ENCODE data around the gene BBOX1.
"Not testable (repeated sequence)": the region's sequence is repeated elsewhere in the genome, so short reads cannot be mapped to it uniquely, and the experiment has no call there.

Gene BBOX1

DNA sequence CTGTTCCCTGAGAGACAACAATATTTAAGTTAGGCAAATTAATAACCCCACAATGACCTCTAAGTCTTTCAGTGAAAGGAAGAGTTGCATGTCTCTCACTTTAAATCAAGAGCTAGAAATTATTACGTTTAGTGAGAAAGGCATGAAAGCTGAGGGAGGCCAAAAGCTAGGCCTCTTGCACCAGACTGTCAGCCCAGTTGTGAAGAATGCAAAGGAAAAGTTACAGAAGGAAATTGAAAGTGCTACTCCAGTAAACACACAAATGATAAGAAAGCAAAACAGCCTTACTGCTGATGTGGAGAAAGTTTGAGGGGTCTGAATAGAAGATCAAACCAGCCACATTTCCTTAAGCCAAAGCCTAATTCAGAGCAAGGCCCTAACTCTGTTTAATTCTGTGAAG is 45.0 kb downstream of the BBOX1 start:
- no peak for DNase-seq

- DNase-seq = no peak
Measured at GRCh38 chr11:27087432-27087831, 46.8 kb downstream of the BBOX1 start.

DNA sequence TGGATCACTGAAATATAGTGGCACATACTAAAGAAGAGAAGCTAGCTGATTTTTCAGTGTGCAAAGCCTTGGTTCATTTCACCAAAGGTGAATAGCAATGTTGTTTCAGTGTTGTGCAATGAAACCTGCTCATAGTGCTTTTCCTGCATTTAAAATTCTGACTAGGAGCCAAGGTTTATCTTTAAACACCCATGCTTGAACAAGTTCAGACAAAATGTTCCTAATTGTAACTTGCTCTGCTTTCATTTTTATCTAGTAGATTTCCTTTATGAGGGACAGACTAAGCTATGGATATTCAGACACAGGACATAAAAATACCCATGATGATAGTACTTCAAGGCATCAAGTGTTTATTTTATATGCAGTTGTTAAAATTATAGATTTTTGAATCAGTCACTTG is 47.7 kb downstream of the BBOX1 start:
- DNase-seq = no peak

DNA sequence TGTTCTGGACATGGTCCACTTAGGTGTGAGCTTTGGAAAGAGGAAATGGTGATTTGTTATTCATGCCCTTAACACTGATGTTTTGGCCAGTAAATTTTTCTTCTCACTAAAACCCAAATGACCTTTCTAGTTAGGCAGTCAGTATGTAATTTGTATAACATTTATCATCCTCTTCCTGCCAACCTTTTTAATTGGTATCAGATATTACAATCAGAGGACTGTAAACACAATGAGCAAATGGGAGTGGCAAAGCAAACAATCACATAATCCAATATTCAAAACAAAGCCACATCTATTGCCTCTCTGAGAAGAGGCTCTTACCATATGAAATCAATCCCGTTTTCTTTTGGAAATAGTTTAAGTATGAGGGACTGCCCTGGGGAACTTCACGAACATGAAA is 49.1 kb downstream of the BBOX1 start:
- DNase-seq = no peak

GRCh38 chr11:27090357-27090948 is 49.8 kb downstream of the BBOX1 start:
- not testable (repeated sequence) for DNase-seq

DNA sequence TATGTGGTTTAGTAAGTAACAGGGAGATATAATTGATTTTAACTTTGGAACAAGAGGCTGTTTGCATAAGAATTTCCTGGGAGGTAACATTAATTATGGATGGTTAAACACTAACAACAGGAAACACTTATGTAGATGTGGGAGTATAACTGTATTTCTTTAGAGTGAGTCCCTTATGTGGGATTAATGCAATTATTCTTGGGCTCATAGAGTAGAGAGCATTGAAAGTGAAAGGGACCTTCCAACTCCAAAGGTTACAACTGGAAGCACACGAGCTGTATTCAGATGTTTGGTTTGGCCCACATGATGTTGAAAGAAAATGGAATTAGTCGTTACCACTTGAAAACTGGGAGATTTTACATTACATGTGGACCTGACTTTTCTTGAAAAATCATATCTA is 53.5 kb downstream of the BBOX1 start:
- no peak for DNase-seq

- DNase-seq = no peak
Measured at GRCh38 chr11:27095059-27095458, 54.4 kb downstream of the BBOX1 start.

GRCh38 chr11:27095887-27096286 is 55.3 kb downstream of the BBOX1 start:
- DNase-seq = no peak

DNA sequence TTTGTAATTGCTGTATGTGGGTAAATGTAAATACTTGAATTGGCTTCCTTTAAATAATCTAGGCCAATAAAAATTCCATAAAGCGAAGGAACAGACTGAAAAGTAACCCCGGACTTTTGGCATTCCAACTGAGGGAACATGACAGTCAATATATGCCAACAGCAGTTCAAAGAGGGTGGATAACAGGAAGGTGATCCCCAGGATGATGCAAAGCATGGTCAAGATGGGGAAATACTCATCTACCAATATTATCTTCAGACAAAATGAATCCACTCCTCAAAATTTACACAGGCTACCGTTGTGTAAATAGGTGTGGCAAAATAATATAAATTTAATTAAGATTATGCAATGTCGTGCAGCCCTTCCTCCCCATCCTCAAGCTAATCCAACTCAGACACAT is 56.9 kb downstream of the BBOX1 start:
- no peak for DNase-seq

DNA sequence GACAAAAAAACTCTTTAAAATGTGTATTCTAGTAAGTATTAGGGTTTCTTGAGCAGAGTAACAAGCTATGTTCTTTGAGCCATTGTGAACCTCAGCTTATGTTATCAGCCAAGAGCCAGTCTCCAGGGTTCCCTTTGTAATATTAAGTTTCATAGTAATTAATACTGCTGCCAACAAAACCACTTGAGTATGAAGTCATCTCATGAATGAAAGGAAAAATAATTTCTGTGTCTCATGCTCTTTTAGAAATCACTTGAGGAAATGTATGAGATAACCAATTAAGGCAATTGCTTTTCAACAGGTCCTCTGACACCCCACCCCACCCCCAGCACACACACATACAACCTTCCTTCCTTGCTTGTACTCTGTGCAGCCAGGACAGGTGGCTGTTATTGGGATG is 59.9 kb downstream of the BBOX1 start:
- DNase-seq = no peak

- DNase-seq = no peak
Measured at GRCh38 chr11:27107548-27107947, 66.9 kb downstream of the BBOX1 start.

GRCh38 chr11:27108809-27109208 is 68.2 kb downstream of the BBOX1 start:
- DNase-seq = no peak

- no peak for DNase-seq
Measured at GRCh38 chr11:27111896-27112295, 71.3 kb downstream of the BBOX1 start.

- no peak for DNase-seq
Measured at GRCh38 chr11:27112946-27113345, 72.3 kb downstream of the BBOX1 start.

GRCh38 chr11:27115051-27115650 is 74.5 kb downstream of the BBOX1 start:
- DNase-seq = no peak

GRCh38 chr11:27116684-27117083 is 76.1 kb downstream of the BBOX1 start:
- no peak for DNase-seq

- DNase-seq = no peak
Measured at GRCh38 chr11:27118371-27118770, 77.8 kb downstream of the BBOX1 start.

DNA sequence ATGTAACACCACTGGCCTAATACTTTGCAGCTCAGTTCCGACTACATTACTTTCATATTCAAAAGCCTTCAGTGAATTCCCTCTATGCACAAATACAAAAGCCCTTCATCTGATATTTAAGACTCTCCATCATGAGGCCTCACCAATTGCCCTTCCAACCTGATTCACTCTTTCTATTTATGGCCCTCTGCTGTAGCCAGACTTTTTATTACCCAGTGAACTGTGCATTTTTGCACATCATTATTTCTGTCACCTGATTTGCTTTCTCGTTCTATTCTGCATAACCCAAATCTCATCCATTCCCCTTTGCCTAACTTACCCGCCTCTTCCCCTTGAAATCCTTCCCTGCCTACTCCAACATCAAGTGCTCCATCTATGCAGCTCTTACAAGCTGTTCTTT is 78.3 kb downstream of the BBOX1 start:
- no peak for DNase-seq

DNA sequence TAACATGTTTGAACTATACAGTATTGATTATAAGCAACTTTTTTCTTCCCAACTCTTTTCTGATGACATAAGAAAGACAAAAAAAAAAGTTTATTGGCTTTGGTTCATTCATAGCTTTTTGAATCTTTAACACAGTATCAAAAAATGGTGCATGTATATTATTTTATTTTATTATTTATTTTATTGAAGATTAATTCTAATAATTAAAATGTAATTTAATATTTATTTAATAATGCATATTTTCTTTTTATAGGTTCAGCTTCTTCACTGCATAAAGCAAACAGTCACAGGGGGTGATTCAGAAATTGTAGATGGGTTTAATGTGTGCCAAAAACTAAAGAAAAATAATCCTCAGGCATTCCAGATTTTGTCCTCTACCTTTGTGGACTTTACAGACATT is 78.8 kb downstream of the BBOX1 start:
- no peak for DNase-seq

DNA sequence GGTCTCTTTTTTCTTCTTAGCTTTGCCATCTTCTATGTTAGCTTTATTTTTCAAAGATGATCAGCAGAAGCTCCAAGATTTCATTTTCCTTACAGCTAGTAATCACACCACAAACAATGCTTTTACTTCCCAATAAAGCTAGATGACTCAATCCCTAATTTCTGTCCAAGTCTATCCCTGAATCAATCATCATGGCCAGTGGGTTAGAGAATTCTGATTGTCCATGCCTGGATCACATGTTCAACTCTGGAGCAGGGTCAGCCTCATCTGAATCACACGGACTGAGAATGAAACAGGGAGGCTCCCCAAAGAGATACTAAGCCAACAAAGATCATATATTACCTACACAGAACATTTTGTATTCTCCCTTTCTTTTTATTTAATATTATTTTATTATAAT is 79.6 kb downstream of the BBOX1 start:
- DNase-seq = no peak

DNA sequence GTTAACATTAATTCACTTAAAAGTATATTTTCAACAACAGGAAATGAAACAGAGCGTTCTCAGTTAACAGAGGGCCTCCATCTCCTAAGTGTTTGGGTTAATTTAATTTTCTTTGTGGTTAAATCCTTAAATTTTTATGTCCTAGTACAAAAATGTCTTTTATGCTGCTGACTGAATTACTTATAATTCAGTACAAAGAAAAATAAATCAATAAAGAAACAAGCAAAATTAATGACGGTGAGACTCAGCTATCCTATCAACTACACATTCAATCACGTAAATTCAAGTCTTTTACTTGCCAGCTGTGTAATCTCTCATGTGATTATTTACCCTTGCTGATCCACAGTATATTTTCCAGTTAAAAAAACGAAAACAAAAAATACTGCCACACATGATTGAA is 81.4 kb downstream of the BBOX1 start:
- no peak for DNase-seq

DNA sequence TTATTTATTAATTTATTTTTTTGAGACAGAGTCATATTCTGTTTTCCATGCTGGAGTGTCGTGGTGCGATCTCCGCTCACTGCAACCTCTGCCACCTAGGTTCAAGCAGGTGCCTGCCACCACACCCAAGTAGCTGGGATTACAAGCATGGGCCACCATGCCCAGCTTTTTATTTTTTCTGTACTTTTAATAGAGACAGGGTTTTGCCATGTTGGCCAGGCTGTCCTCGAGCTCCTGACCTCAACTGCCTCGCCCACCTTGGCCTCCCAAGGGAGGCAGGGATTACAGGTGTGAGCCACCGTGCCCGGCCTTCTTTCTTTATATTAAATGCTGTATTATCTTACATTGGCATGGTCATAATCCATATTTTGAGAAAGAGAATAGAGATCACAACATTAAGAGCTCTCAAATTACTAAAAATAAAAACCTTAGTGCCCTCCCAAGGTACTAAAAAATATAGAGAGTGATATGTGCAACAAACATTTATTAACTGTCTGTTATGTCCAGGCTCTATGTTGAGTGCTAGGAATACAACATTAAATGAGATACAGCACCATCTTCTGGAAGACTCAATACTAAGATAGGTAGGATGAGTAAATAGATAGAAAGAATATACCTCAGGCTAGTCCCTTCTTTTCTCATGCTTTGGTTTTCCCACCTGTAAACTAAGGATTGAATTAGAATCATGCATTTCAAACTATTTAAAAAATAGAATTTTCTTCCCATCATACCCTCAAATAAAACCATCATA is 84.1 kb downstream of the BBOX1 start:
- no peak for DNase-seq

DNA sequence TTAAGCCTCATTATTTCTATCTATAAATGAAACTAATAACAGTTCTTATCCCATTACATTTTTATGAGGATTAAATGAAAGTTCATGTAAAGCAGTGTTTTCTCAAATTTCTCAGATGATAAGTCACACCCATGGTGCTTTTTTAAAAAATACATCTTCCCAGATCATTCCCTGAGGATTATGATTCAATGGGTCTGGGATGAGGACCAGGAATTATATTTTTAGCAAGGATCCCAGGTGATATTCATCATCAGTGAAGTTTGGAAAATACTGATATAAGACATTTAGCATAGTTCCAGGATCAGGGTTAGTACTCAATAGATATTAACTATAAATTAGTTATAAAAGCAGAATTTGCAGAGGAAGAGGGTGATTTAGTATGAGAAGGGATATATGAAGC is 89.1 kb downstream of the BBOX1 start:
- DNase-seq = no peak

DNA sequence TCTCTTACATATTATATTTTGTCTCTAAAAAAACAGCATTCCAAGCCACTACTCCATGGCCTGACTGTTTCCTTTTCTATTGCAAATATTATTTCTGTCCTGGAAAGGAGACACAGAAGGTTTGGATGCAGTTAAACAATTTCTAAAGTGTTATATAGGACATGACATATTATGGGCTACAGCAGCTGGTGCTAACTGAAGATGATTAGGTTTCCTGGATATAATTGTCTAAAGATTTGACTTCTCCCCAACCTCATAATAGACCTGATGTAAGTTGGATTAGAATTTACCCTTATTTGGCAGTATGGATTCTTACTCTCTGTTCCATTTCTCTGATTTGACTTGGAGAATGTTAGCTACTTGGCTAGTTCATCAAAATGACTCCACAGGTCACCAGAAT is 90.2 kb downstream of the BBOX1 start:
- no peak for DNase-seq

DNA sequence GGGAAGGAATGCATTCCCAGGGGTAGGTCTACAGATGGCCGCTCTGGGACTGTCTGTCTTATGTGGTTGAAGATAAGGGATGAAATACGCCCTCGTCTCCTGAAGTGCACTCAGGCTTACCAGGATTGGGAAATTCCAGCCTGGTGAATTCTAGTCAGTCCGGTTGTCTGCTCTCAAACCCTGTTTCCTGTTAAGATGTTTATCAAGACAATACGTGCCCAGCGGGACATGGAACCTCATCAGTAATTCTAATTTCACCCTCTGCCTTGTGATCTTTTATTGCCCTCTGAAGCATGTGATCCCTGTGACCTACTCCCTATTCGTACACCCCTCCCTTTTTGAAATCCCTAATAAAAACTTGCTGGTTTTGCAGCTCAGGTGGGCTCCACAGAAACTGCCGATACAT is 95.3 kb downstream of the BBOX1 start:
- DNase-seq = not testable (repeated sequence)

Measured in cerebellar nuclear complex (tissue), 1 donor.